Erythroblast (primary cell): ENCODE measurements around the gene TBC1D1.
A peak's percentile ranks its signal among the peaks of the same experiment; 100 is the strongest.

Experiments
- DNase-seq, 2 experiments: peaks; one replicate each; lab custom pipeline; 2025; lab: John Stamatoyannopoulos, UW
- GATA1 ChIP-seq: IDR thresholded peaks from 2 replicates; pipeline ENCODE4 v1.6.1; 2011; ENCODE audit warnings: low read depth, mild to moderate bottlenecking, control low read depth, low read length, moderate library complexity
- POLR2A ChIP-seq: IDR thresholded peaks from 2 replicates; pipeline ENCODE4 v1.6.1; 2011; ENCODE audit warnings: mild to moderate bottlenecking, low read length

TBC1D1 gene

GRCh38 chr4:38050560-38051350 is 159.9 kb downstream of the TBC1D1 start:
- TF ChIP-seq GATA1: no peak
- no peak for TF ChIP-seq POLR2A
- DNase-seq: no peak

- no peak for TF ChIP-seq POLR2A
- no peak for TF ChIP-seq GATA1
- DNase-seq: no peak
Measured at GRCh38 chr4:38055566-38055965, 164.7 kb downstream of the TBC1D1 start.

GRCh38 chr4:38056011-38056685 is 165.3 kb downstream of the TBC1D1 start:
- TF ChIP-seq GATA1: no peak
- TF ChIP-seq POLR2A: no peak
- no peak for DNase-seq

GRCh38 chr4:38058151-38058550 is 167.3 kb downstream of the TBC1D1 start:
- TF ChIP-seq POLR2A (no peak), GATA1 (no peak)
- DNase-seq: no peak

GRCh38 chr4:38060829-38061431 is 170.0 kb downstream of the TBC1D1 start:
- TF ChIP-seq POLR2A (no peak), GATA1 (no peak)

GRCh38 chr4:38062088-38062775 is 171.3 kb downstream of the TBC1D1 start:
- TF ChIP-seq POLR2A (no peak), GATA1 (no peak)
- peak; percentile 77 to 87 for DNase-seq

More at GRCh38 chr4:38060829-38061431, 170.0 kb downstream of the TBC1D1 start:
- no peak for DNase-seq

- DNase-seq: no peak
- TF ChIP-seq GATA1 (no peak), POLR2A (no peak)
Measured at GRCh38 chr4:38062776-38063097, 171.9 kb downstream of the TBC1D1 start.

- TF ChIP-seq GATA1: peak; percentile 35
- no peak for TF ChIP-seq POLR2A
- DNase-seq: peak; percentile 75 to 93
Measured at GRCh38 chr4:38065176-38065575, 174.3 kb downstream of the TBC1D1 start.

GRCh38 chr4:38065900-38066299 is 175.0 kb downstream of the TBC1D1 start:
- DNase-seq: no peak
- TF ChIP-seq POLR2A: no peak
- no peak for TF ChIP-seq GATA1

GRCh38 chr4:38067499-38067898 is 176.6 kb downstream of the TBC1D1 start:
- no peak for DNase-seq
- no peak for TF ChIP-seq GATA1

- TF ChIP-seq GATA1 (no peak), POLR2A (no peak)
- DNase-seq: no peak
Measured at GRCh38 chr4:38068107-38068506, 177.2 kb downstream of the TBC1D1 start.

GRCh38 chr4:38069271-38069760 is 178.4 kb downstream of the TBC1D1 start:
- peak; percentile 60 to 65 for DNase-seq
- TF ChIP-seq POLR2A (no peak), GATA1 (no peak)

- peak; percentile 49 to 50 for DNase-seq
- TF ChIP-seq GATA1 (no peak), POLR2A (no peak)
Measured at GRCh38 chr4:38071801-38072431, 181.0 kb downstream of the TBC1D1 start.

- DNase-seq: no peak
- TF ChIP-seq POLR2A: no peak
- TF ChIP-seq GATA1: no peak
Measured at GRCh38 chr4:38072578-38072977, 181.7 kb downstream of the TBC1D1 start.
